OCI-LY7 (cell line): ENCODE results near the gene DCC.

Experiments used
- CTCF ChIP-seq: fragments of 200-600 bp; sonication (generic); conservative IDR thresholded peaks from 2 replicates; pipeline ENCODE4 v1.5.1; 2014; ENCODE audit warnings: mild to moderate bottlenecking, antibody characterized with exemption, low read length, moderate library complexity, mixed read lengths
- EZH2phosphoT487 ChIP-seq: fragments of 200-600 bp; sonication (generic); IDR thresholded peaks from 2 replicates; pipeline ENCODE4 v1.6.1; 2018; ENCODE audit warnings: low read depth, borderline replicate concordance, mild to moderate bottlenecking, mixed run types, antibody characterized with exemption, low read length, moderate library complexity, mixed read lengths

- TF ChIP-seq CTCF (no peak), EZH2phosphoT487 (no peak)
Observed at GRCh38 chr18:52678034-52678433, 338.0 kb downstream of the DCC start.
